Sigmoid colon (tissue), 4 donors: ENCODE data around the gene MPV17.

Experiments used
- CTCF ChIP-seq, 4 experiments: fragments of 450-650 bp in 3 of 4; fragments of 200-600 bp in 1 of 4; IDR thresholded peaks; one replicate each; pipeline ENCODE4 v1.5.1; 2016 to 2019; ENCODE audit warnings: antibody characterized with exemption in 4 of 4, mild to moderate bottlenecking in 3 of 4, moderate library complexity in 2 of 4
- POLR2AphosphoS5 ChIP-seq, 4 donors: sonication (generic); formaldehyde crosslinking; IDR thresholded peaks; one replicate each; pipeline ENCODE4 v1.6.1; 2017; ENCODE audit warnings: antibody characterized with exemption in 4 of 4

- no peak for TF ChIP-seq CTCF (IDR thresholded peaks at IDR 0.05)
- TF ChIP-seq POLR2AphosphoS5 (IDR thresholded peaks at IDR 0.05): no peak
Observed at GRCh38 chr2:27304488-27305240, 18.2 kb downstream of the MPV17 start.
